Endodermal cell (in vitro differentiated cells): ENCODE measurements around the gene SNX24. TPM values are rescaled to one million over a fixed set of nuclear protein-coding genes. Genes with fewer than 3 reads are reported as not detected.

Source experiments
- DNase-seq: peaks from one replicate; pipeline ENCODE4 v3.0.0-alpha.2; 2017
- H3K27ac ChIP-seq: 2 replicates; pipeline ENCODE4 v1.5.1; 2013; ENCODE audit warnings: mild to moderate bottlenecking, low read depth, low read length, moderate library complexity
- H3K27me3 ChIP-seq: 2 replicates; pipeline ENCODE4 v1.6.1; 2013; ENCODE audit warnings: mild to moderate bottlenecking, low read length, moderate library complexity; ENCODE audit not compliant: insufficient read depth, control insufficient read depth, poor library complexity, severe bottlenecking
- H3K36me3 ChIP-seq: 2 replicates; pipeline ENCODE4 v1.7.0; 2013; ENCODE audit warnings: mild to moderate bottlenecking, low read length, moderate library complexity; ENCODE audit not compliant: control insufficient read depth, insufficient read depth
- H3K4me1 ChIP-seq: one replicate; pipeline ENCODE4 v1.7.0; 2013; ENCODE audit warnings: low read length; ENCODE audit not compliant: control insufficient read depth, insufficient read depth
- H3K4me3 ChIP-seq: 2 replicates; pipeline ENCODE4 v1.5.1; 2013; ENCODE audit warnings: mild to moderate bottlenecking, low read length, moderate library complexity
- H3K9ac ChIP-seq: 2 replicates; pipeline ENCODE4 v1.6.1; 2013; ENCODE audit warnings: mild to moderate bottlenecking, low read length, moderate library complexity; ENCODE audit not compliant: poor library complexity, severe bottlenecking; ENCODE audit errors: extremely low read depth
- H3K9me3 ChIP-seq: 2 replicates; pipeline ENCODE4 v1.6.1; 2013; ENCODE audit warnings: mild to moderate bottlenecking, low read length, moderate library complexity; ENCODE audit not compliant: control insufficient read depth
- H3K27ac Mint-ChIP-seq: 2 replicates; pipeline ENCODE4 v1.8.0; 2020; ENCODE audit warnings: mixed read lengths
- H3K27me3 Mint-ChIP-seq: 2 replicates; pipeline ENCODE4 v1.8.0; 2021; ENCODE audit warnings: mild to moderate bottlenecking, mixed read lengths; ENCODE audit not compliant: insufficient read depth
- H3K36me3 Mint-ChIP-seq: 2 replicates; pipeline ENCODE4 v1.8.0; 2020; ENCODE audit warnings: low read depth, mixed read lengths
- H3K4me1 Mint-ChIP-seq: 2 replicates; pipeline ENCODE4 v1.8.0; 2020; ENCODE audit warnings: mixed read lengths
- H3K4me3 Mint-ChIP-seq: 2 replicates; pipeline ENCODE4 v1.8.0; 2020; ENCODE audit warnings: mild to moderate bottlenecking, moderate library complexity, mixed read lengths
- H3K9me3 Mint-ChIP-seq: 2 replicates; pipeline ENCODE4 v1.8.0; 2020; ENCODE audit warnings: mild to moderate bottlenecking, mixed read lengths
- CTCF ChIP-seq: fragments of 200-600 bp; sonication (generic); conservative IDR thresholded peaks from 2 replicates; pipeline ENCODE4 v1.5.0; 2021; ENCODE audit warnings: antibody characterized with exemption, mild to moderate bottlenecking
- WGBS, 2 experiments: methylation state at CpG; one replicate each; pipeline versions ENCODE4 v1.1.5 to v1.1.7; 2013; ENCODE audit warnings: missing lambda C conversion rate in 2 of 2, mixed read lengths in 1 of 2; ENCODE audit not compliant: insufficient coverage in 1 of 2, insufficient read length in 1 of 2; 5-methylcytosine and 5-hydroxymethylcytosine counted together
- total RNA-seq, 2 donors: library from RNA; stranded (reverse); fragmentation: NEBNext Ultra II Directional in 1 of 2; extraction: Animal tissue kit (Norgen Biotek cat#: 25700) in 1 of 2; gene quantifications; 2 replicates in 1 of 2; 3 replicates in 1 of 2; pipeline ENCODE4 v1.2.1, GENCODE V29; 2021

The SNX24 gene
- total RNA-seq, 2 donors from 2014 or later, result 39.4 to 56.2 TPM

GRCh38 chr5:122907276-122907675 is 61.9 kb downstream of the SNX24 start:
- no peak overlapping the region for H3K4me3 Mint-ChIP-seq
- peak overlapping the region; percentile 71 for H3K27ac Mint-ChIP-seq
- no peak overlapping the region for H3K27ac ChIP-seq

GRCh38 chr5:122908108-122908507 is 62.7 kb downstream of the SNX24 start:
- no peak overlapping the region for H3K4me3 ChIP-seq
- TF ChIP-seq CTCF, result no peak
- Mint-ChIP-seq H3K4me1 (peaks cover 15% of the 10 kb centered on the region), H3K9me3 (peaks cover 6% of the 10 kb centered on the region), H3K36me3 (peaks cover 7% of the 10 kb centered on the region), H3K27ac (no peak overlapping the region), H3K27me3 (no peaks in the 10 kb centered on the region), H3K4me3 (no peak overlapping the region)
- no peaks in the 10 kb centered on the region for H3K36me3 ChIP-seq
- H3K4me1 ChIP-seq, result no peaks in the 10 kb centered on the region
- H3K27ac ChIP-seq, result no peak overlapping the region
- H3K9me3 ChIP-seq, result no peaks in the 10 kb centered on the region
- H3K27me3 ChIP-seq, result no peaks in the 10 kb centered on the region
- no peak overlapping the region for H3K9ac ChIP-seq
- DNase-seq, result no peak
- WGBS, 2 experiments, result 87 to 93% methylated on average over 4 to 6 of the region's 6 CpGs

More at GRCh38 chr5:122907276-122907675, 61.9 kb downstream of the SNX24 start:
- no peak for TF ChIP-seq CTCF
- no peak overlapping the region for H3K4me3 ChIP-seq
- Mint-ChIP-seq H3K36me3 (no peaks in the 10 kb centered on the region), H3K27me3 (no peaks in the 10 kb centered on the region), H3K4me1 (peaks cover 15% of the 10 kb centered on the region), H3K9me3 (no peaks in the 10 kb centered on the region)
- WGBS, 2 experiments, result 59% methylated on average over 3 of the region's 3 CpGs; no CpG with 5 or more reads in 1 of the 2 experiments
- no peaks in the 10 kb centered on the region for H3K4me1 ChIP-seq
- H3K36me3 ChIP-seq, result no peaks in the 10 kb centered on the region
- H3K9ac ChIP-seq, result no peak overlapping the region
- H3K27me3 ChIP-seq, result no peaks in the 10 kb centered on the region
- no peak for DNase-seq
- H3K9me3 ChIP-seq, result no peaks in the 10 kb centered on the region

- H3K9me3 ChIP-seq, result no peaks in the 10 kb centered on the region
- Mint-ChIP-seq H3K27ac (no peak overlapping the region), H3K9me3 (peaks cover 9% of the 10 kb centered on the region), H3K4me1 (peaks cover 15% of the 10 kb centered on the region), H3K27me3 (no peaks in the 10 kb centered on the region), H3K4me3 (no peak overlapping the region), H3K36me3 (peaks cover 9% of the 10 kb centered on the region)
- no peak overlapping the region for H3K4me3 ChIP-seq
- DNase-seq, result no peak
- H3K9ac ChIP-seq, result no peak overlapping the region
- H3K27ac ChIP-seq, result no peak overlapping the region
- H3K4me1 ChIP-seq, result no peaks in the 10 kb centered on the region
- 86 to 92% methylated on average over 3 to 6 of the region's 6 CpGs for WGBS, 2 experiments
- peak; percentile 43 for TF ChIP-seq CTCF
- no peaks in the 10 kb centered on the region for H3K27me3 ChIP-seq
- H3K36me3 ChIP-seq, result no peaks in the 10 kb centered on the region
Observed at GRCh38 chr5:122908662-122909061, 63.2 kb downstream of the SNX24 start.
